Liver (tissue), 9 donors: ENCODE data around the gene MMP2. TPM values are rescaled to one million over a fixed set of nuclear protein-coding genes. Genes with fewer than 3 reads are reported as not detected.

ENCODE experiments used
- DNase-seq: peaks from one replicate; pipeline ENCODE4 v3.0.0-alpha.2; 2017; ENCODE audit warnings: low spot score
- H3K27ac ChIP-seq, 2 donors: one replicate each; pipeline ENCODE4 v1.7.0; 2013; ENCODE audit warnings: inconsistent platforms in 2 of 2, low read length in 2 of 2, control low read depth in 1 of 2, low read depth in 1 of 2, mild to moderate bottlenecking in 1 of 2
- H3K27me3 ChIP-seq, 4 donors: one replicate each; pipeline versions ENCODE4 v1.6.1 to v1.7.0; 2013; ENCODE audit warnings: low read length in 3 of 4, inconsistent platforms in 1 of 4, mild to moderate bottlenecking in 1 of 4, moderate library complexity in 1 of 4; ENCODE audit not compliant: control insufficient read depth in 4 of 4, insufficient read depth in 4 of 4
- H3K36me3 ChIP-seq, 4 donors: one replicate each; pipeline versions ENCODE4 v1.6.1 to v1.7.0; 2013; ENCODE audit warnings: low read length in 3 of 4, mild to moderate bottlenecking in 3 of 4, low read depth in 1 of 4, moderate library complexity in 1 of 4; ENCODE audit not compliant: control insufficient read depth in 4 of 4, insufficient read depth in 3 of 4
- H3K4me1 ChIP-seq, 4 donors: one replicate each; pipeline versions ENCODE4 v1.6.1 to v1.7.0; 2013; ENCODE audit warnings: low read length in 3 of 4, mild to moderate bottlenecking in 3 of 4, moderate library complexity in 1 of 4; ENCODE audit not compliant: control insufficient read depth in 4 of 4, insufficient read depth in 4 of 4
- H3K4me3 ChIP-seq, 3 donors: one replicate each; pipeline versions ENCODE4 v1.6.1 to v1.7.0; 2013; ENCODE audit warnings: low read length in 3 of 3, control low read depth in 1 of 3, low read depth in 1 of 3, mild to moderate bottlenecking in 1 of 3
- H3K9ac ChIP-seq, 2 donors: one replicate each; pipeline ENCODE4 v1.7.0; 2013; ENCODE audit warnings: low read length in 2 of 2, mild to moderate bottlenecking in 2 of 2, moderate library complexity in 2 of 2, control low read depth in 1 of 2, low read depth in 1 of 2
- H3K9me3 ChIP-seq, 4 donors: one replicate each; pipeline versions ENCODE4 v1.6.1 to v1.7.0; 2013; ENCODE audit warnings: low read length in 3 of 4; ENCODE audit not compliant: control insufficient read depth in 4 of 4
- ATF3 ChIP-seq: IDR thresholded peaks from 2 replicates; pipeline ENCODE4 v1.6.1; 2016; ENCODE audit warnings: antibody characterized with exemption
- CTCF ChIP-seq: fragments of 150-350 bp; IDR thresholded peaks from 2 replicates; pipeline ENCODE4 v1.5.1; 2017; ENCODE audit warnings: improper control_type of control experiment, low read depth, low read length; ENCODE audit not compliant: missing input control
- EGR1 ChIP-seq, 2 donors: IDR thresholded peaks; 2 replicates each; pipeline ENCODE4 v1.6.1; 2016 to 2018; ENCODE audit warnings: antibody characterized with exemption in 2 of 2, low read depth in 2 of 2
- FOXA1 ChIP-seq: IDR thresholded peaks from 2 replicates; pipeline ENCODE4 v1.6.1; 2016; ENCODE audit warnings: antibody characterized with exemption
- FOXA2 ChIP-seq: IDR thresholded peaks from 2 replicates; pipeline ENCODE4 v1.6.1; 2016; ENCODE audit warnings: antibody characterized with exemption
- GABPA ChIP-seq, 2 donors: IDR thresholded peaks in 1 of 2; conservative IDR thresholded peaks in 1 of 2; 2 replicates each; pipeline ENCODE4 v1.6.1; 2016; ENCODE audit warnings: antibody characterized with exemption in 2 of 2, mild to moderate bottlenecking in 1 of 2, moderate library complexity in 1 of 2
- HNF4A ChIP-seq, 2 donors: conservative IDR thresholded peaks; 2 replicates each; pipeline ENCODE4 v1.6.1; 2016; ENCODE audit warnings: antibody characterized with exemption in 2 of 2, mild to moderate bottlenecking in 2 of 2
- HNF4G ChIP-seq: IDR thresholded peaks from 2 replicates; pipeline ENCODE4 v1.6.1; 2016; ENCODE audit warnings: antibody characterized with exemption
- JUND ChIP-seq, 2 donors: IDR thresholded peaks; 2 replicates each; pipeline ENCODE4 v1.6.1; 2016; ENCODE audit warnings: antibody characterized with exemption in 2 of 2
- MAX ChIP-seq: IDR thresholded peaks from 2 replicates; pipeline ENCODE4 v1.6.1; 2016; ENCODE audit warnings: antibody characterized with exemption
- NR2F2 ChIP-seq: IDR thresholded peaks from 2 replicates; pipeline ENCODE4 v1.6.1; 2016; ENCODE audit warnings: antibody characterized with exemption
- RAD21 ChIP-seq, 2 donors: IDR thresholded peaks; 2 replicates each; pipeline ENCODE4 v1.6.1; 2016; ENCODE audit warnings: antibody characterized with exemption in 2 of 2, mild to moderate bottlenecking in 2 of 2
- REST ChIP-seq: IDR thresholded peaks from 2 replicates; pipeline ENCODE4 v1.6.1; 2016; ENCODE audit warnings: antibody characterized with exemption, mild to moderate bottlenecking
- RXRA ChIP-seq, 2 donors: IDR thresholded peaks; 2 replicates each; pipeline ENCODE4 v1.6.1; 2017 to 2018; ENCODE audit warnings: antibody characterized with exemption in 2 of 2, mild to moderate bottlenecking in 1 of 2
- SP1 ChIP-seq: IDR thresholded peaks from 2 replicates; pipeline ENCODE4 v1.6.1; 2018; ENCODE audit warnings: antibody characterized with exemption, mild to moderate bottlenecking
- TAF1 ChIP-seq: conservative IDR thresholded peaks from 2 replicates; pipeline ENCODE4 v1.6.1; 2016; ENCODE audit warnings: antibody characterized with exemption, mild to moderate bottlenecking
- YY1 ChIP-seq: IDR thresholded peaks from 2 replicates; pipeline ENCODE4 v1.6.1; 2016; ENCODE audit warnings: antibody characterized with exemption, mild to moderate bottlenecking
- ZBTB33 ChIP-seq: IDR thresholded peaks from 2 replicates; pipeline ENCODE4 v1.6.1; 2016; ENCODE audit warnings: antibody characterized with exemption
- WGBS: extraction: QIAGEN DNeasy Blood & Tissue Kit; methylation state at CpG from one replicate; pipeline ENCODE4 v1.1.7; 2013; 5-methylcytosine and 5-hydroxymethylcytosine counted together
- polyA plus RNA-seq, 2 donors: library from polyadenylated mRNA; stranded (reverse) in 1 of 2; unstranded in 1 of 2; fragments of 200-250 nt in 1 of 2; fragments of >200 nt in 1 of 2; fragmentation: Nextera tagmentation in 1 of 2; extraction: Ambion mirVana in 1 of 2; gene quantifications; one replicate each; pipeline versions ENCODE4 v1.2.1 to v1.2.3, GENCODE V29; 2013 to 2015
- total RNA-seq, 2 donors: library from RNA; depleted of rRNA; stranded (reverse); fragments of >200 nt; gene quantifications; one replicate each; pipeline ENCODE4 v1.2.3, GENCODE V29; 2014
- donor health status: healthy.
- donor health status: healthy.
- donor health status: healthy.
- donor health status: healthy.
- donor health status: healthy.

MMP2 gene
- total and polyA plus RNA-seq, 4 donors = 2.8 to 6.3 (median 5.3) TPM

GRCh38 chr16:55532227-55532626 lies 53.2 kb downstream of the MMP2 start (continued):
- TF ChIP-seq CTCF (no peak), YY1 (no peak), TAF1 (no peak), NR2F2 (no peak), GABPA (IDR thresholded peaks at IDR 0.05 in 1 of 2, conservative IDR thresholded peaks at IDR 0.05 in 1 of 2) (no peak), FOXA1 (no peak)

- H3K4me1 ChIP-seq = no peaks in the 10 kb centered on the region
- TF ChIP-seq RXRA (IDR thresholded peaks at IDR 0.05) = no peak
- no peak for TF ChIP-seq EGR1 (IDR thresholded peaks at IDR 0.05; ENCODE audit: low read depth in 2 of 2)
- no peak for TF ChIP-seq CTCF
- TF ChIP-seq FOXA2 = no peak
- no peak for TF ChIP-seq SP1
- no peak for TF ChIP-seq YY1
- TF ChIP-seq ATF3 = no peak
- TF ChIP-seq RAD21 (IDR thresholded peaks at IDR 0.05) = no peak
- no peak for TF ChIP-seq JUND (IDR thresholded peaks at IDR 0.05)
- no peak for TF ChIP-seq NR2F2
- no peak for TF ChIP-seq GABPA (IDR thresholded peaks at IDR 0.05 in 1 of 2, conservative IDR thresholded peaks at IDR 0.05 in 1 of 2)
- TF ChIP-seq TAF1 = no peak
- TF ChIP-seq HNF4A (conservative IDR thresholded peaks at IDR 0.05) = no peak
- TF ChIP-seq ZBTB33 = no peak
- TF ChIP-seq REST = no peak
- TF ChIP-seq MAX = no peak
- no peak for TF ChIP-seq HNF4G
- no peak for TF ChIP-seq FOXA1
- H3K9me3 ChIP-seq = no peaks in the 10 kb centered on the region
- 79% methylated on average over 2 of the region's 2 CpGs for WGBS
- H3K27ac ChIP-seq = no peak overlapping the region
- H3K9ac ChIP-seq = no peak overlapping the region
- no peak overlapping the region for H3K4me3 ChIP-seq
- no peaks in the 10 kb centered on the region for H3K36me3 ChIP-seq
- DNase-seq = no peak
- no peaks in the 10 kb centered on the region for H3K27me3 ChIP-seq
Measured at GRCh38 chr16:55534756-55535155, 55.8 kb downstream of the MMP2 start.
